Measurements from ENCODE around the gene SEMA3F. TPM values are rescaled to one million over a fixed set of nuclear protein-coding genes. Genes with fewer than 3 reads are reported as not detected.

The SEMA3F gene
- total RNA-seq, 4 donors from 2014 or later: 11.9 to 46.5 (median 23.3) TPM

DNA sequence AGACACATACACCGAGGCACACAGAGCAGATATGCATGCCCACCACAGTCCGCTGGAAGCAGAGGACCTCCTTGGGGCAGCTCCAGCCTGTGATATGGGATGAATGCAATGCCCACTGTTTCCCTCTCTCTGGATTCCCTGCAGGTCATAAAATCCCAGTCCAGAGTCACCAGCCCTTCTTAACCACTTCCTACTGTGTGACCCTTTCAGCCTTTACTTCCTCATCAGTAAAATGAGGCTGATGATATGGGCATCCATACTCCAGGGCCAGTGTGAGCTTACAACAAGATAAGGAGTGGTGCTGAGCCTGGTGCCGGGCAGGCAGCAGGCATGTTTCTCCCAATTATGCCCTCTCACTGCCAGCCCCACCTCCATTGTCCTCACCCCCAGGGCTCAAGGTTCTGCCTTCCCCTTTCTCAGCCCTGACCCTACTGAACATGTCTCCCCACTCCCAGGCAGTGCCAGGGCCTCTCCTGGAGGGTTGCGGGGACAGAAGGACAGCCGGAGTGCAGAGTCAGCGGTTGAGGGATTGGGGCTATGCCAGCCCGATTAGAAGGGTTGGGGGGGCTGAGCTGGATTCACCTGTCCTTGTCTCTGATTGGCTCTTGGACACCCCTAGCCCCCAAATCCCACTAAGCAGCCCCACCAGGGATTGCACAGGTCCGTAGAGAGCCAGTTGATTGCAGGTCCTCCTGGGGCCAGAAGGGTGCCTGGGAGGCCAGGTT lies 36.0 kb downstream of the SEMA3F start, which contains the start of gene GNAT1:
Gene GNAT1 (plus strand): TSS at position 675 of the 725 bp plus-strand sequence. CDS start 116 bp downstream, outside the sequence.
- Histone ChIP-seq H3K4me1 (peaks cover 18 to 32% (median 30%) of the 10 kb centered on the region in 4 donors), H3K27ac (replicated peaks in 1 of 4) (no peak within 1 kb of the TSS), H3K27me3 (peaks cover 6 to 47% (median 27%) of the 10 kb centered on the region in 4 donors), H3K36me3 (peaks cover 0 to 24% (median 4%) of the 10 kb centered on the region in 4 donors), H3K4me3 (no peak within 1 kb of the TSS), H3K9me3 (no peaks in the 10 kb centered on the region)
- 87% methylated on average over 4 of the region's 8 CpGs for WGBS
- intact Hi-C loops (cut with DNase I): loop anchor here (5.0 kb wide), 1 partner anchor 81 kb away; no protein-coding TSS in a partner anchor
- DNase-seq (ENCODE audit: extremely low spot score): no peak
- TF ChIP-seq POLR2A (IDR thresholded peaks at IDR 0.05; ENCODE audit: low read depth): no peak
- no peak for TF ChIP-seq POLR2AphosphoS5 (IDR thresholded peaks at IDR 0.05)
- TF ChIP-seq EP300 (IDR thresholded peaks at IDR 0.05): no peak
- no peak for TF ChIP-seq CTCF (IDR thresholded peaks at IDR 0.05)

DNA sequence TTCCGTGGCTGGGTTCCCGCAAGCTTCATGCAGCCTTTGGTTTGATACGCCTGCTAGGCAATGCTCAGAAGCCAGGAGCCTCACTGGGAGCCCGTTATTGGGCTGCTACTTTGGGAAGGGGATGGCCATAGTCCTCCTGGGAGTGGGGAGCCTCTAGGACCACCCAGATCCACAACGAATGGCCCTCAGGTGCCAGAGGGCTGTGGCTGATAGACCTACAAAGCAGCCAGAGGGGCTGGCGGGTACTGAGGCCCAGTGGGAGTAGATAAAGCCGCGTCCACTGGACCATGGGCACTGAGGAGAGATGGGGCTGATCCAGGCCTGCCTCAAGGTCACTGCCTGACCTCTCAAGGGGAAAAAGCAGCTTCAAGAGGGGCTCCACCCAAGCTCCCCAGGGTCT lies 37.0 kb downstream of the SEMA3F start:
- no peak overlapping the region for H3K27ac ChIP-seq (replicated peaks in 1 of 4)
- H3K9me3 ChIP-seq: no peaks in the 10 kb centered on the region
- DNase-seq (ENCODE audit: extremely low spot score): no peak
- H3K4me3 ChIP-seq: no peak overlapping the region
- no peak for TF ChIP-seq CTCF (IDR thresholded peaks at IDR 0.05)
- TF ChIP-seq POLR2AphosphoS5 (IDR thresholded peaks at IDR 0.05): no peak
- no peak for TF ChIP-seq EP300 (IDR thresholded peaks at IDR 0.05)
- no peak for TF ChIP-seq POLR2A (IDR thresholded peaks at IDR 0.05; ENCODE audit: low read depth)
- intact Hi-C loops (cut with DNase I): loop anchor here (5.0 kb wide), 1 partner anchor 80 kb away; no protein-coding TSS in a partner anchor
- 94% methylated on average over 4 of the region's 8 CpGs for WGBS
- H3K36me3 ChIP-seq: peaks cover 0 to 14% (median 0%) of the 10 kb centered on the region in 4 donors
- H3K4me1 ChIP-seq: peaks cover 18 to 32% (median 30%) of the 10 kb centered on the region in 4 donors
- peaks cover 6 to 49% (median 27%) of the 10 kb centered on the region in 4 donors for H3K27me3 ChIP-seq

DNA sequence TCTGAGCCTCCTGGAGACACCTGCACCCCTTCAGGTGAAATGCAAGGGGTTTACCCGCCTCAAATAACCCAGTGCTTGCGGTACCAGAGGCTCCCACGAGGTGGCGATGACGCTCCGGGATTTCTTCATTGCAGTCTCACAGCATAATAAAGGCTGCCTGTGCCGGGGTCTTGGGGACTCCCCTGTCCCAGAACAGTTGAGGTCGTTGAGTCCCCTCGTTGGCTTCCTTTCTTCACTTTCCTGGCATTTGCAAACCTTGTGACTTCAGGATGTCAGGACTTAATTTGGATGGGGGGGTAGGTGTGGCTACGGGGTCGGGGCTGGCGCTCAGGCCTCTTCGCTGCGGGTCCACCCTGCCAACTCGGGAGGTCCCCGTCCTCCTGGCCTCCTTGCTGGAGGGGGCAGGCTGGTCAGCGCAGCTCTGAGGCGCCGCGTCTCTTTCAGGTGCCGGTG lies 37.6 kb downstream of the SEMA3F start:
- Histone ChIP-seq H3K9me3 (no peaks in the 10 kb centered on the region), H3K27ac (replicated peaks in 1 of 4) (no peak overlapping the region), H3K27me3 (peaks cover 6 to 50% (median 27%) of the 10 kb centered on the region in 4 donors), H3K4me1 (peaks cover 18 to 32% (median 30%) of the 10 kb centered on the region in 4 donors), H3K36me3 (peaks cover 0 to 11% (median 0%) of the 10 kb centered on the region in 4 donors), H3K4me3 (no peak overlapping the region)
- no peak for TF ChIP-seq POLR2A (IDR thresholded peaks at IDR 0.05; ENCODE audit: low read depth)
- TF ChIP-seq CTCF (IDR thresholded peaks at IDR 0.05): peak; percentile 88 to 90 (median 89)
- no peak for TF ChIP-seq EP300 (IDR thresholded peaks at IDR 0.05)
- intact Hi-C loops (cut with DNase I): loop anchor here (5.0 kb wide), 1 partner anchor 80 kb away; no protein-coding TSS in a partner anchor
- peak; percentile 95 for DNase-seq (ENCODE audit: extremely low spot score)
- WGBS: 4% methylated on average over 13 of the region's 21 CpGs

DNA sequence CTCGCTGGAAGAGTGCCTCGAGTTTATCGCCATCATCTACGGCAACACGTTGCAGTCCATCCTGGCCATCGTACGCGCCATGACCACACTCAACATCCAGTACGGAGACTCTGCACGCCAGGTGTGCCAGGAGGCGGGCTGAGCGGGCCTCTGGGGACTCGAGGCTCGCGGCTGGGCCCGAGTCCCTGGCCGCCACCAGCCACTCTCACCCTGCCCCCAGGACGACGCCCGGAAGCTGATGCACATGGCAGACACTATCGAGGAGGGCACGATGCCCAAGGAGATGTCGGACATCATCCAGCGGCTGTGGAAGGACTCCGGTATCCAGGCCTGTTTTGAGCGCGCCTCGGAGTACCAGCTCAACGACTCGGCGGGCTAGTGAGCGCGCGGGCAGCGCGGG lies 38.2 kb downstream of the SEMA3F start:
- Histone ChIP-seq H3K36me3 (peaks cover 0 to 5% (median 0%) of the 10 kb centered on the region in 4 donors), H3K4me1 (peaks cover 18 to 32% (median 30%) of the 10 kb centered on the region in 4 donors), H3K27me3 (peaks cover 6 to 56% (median 27%) of the 10 kb centered on the region in 4 donors), H3K9me3 (no peaks in the 10 kb centered on the region), H3K4me3 (no peak overlapping the region), H3K27ac (replicated peaks in 1 of 4) (no peak overlapping the region)
- intact Hi-C loops (cut with DNase I): loop anchor here (5.0 kb wide), 1 partner anchor 79 kb away; no protein-coding TSS in a partner anchor
- TF ChIP-seq POLR2AphosphoS5 (IDR thresholded peaks at IDR 0.05) (no peak), CTCF (IDR thresholded peaks at IDR 0.05) (no peak), POLR2A (IDR thresholded peaks at IDR 0.05; ENCODE audit: low read depth) (no peak), EP300 (IDR thresholded peaks at IDR 0.05) (no peak)
- no peak for DNase-seq (ENCODE audit: extremely low spot score)
- WGBS: 57% methylated on average over 7 of the region's 36 CpGs
